M059J (cell line): ENCODE results near the gene TDRD6. TPM values are rescaled to one million over a fixed set of nuclear protein-coding genes. Genes with fewer than 3 reads are reported as not detected.

Source experiments
- DNase-seq: peaks from one replicate; pipeline ENCODE4 v3.0.0-alpha.2; 2012; ENCODE audit warnings: low read depth
- total RNA-seq: library from RNA; depleted of rRNA; stranded (reverse); fragments of >200 nt; shearing (Covaris generic); gene quantifications from 2 replicates; pipeline ENCODE4 v1.2.3, GENCODE V29; 2014

The TDRD6 gene
- total RNA-seq, 1 experiment from 2014 or later, result 0.02 TPM

GRCh38 chr6:46688117-46688965 lies 656 bp downstream of the TDRD6 start:
- DNase-seq, result no peak

- DNase-seq, result no peak
Observed at GRCh38 chr6:46688966-46689335, 1.3 kb downstream of the TDRD6 start.

GRCh38 chr6:46689657-46690056 lies 2.0 kb downstream of the TDRD6 start:
- no peak for DNase-seq

- no peak for DNase-seq
Observed at GRCh38 chr6:46690141-46690755, 2.6 kb downstream of the TDRD6 start.

GRCh38 chr6:46690911-46691451 lies 3.3 kb downstream of the TDRD6 start:
- no peak for DNase-seq

- DNase-seq, result no peak
Observed at GRCh38 chr6:46699970-46700369, 12.3 kb downstream of the TDRD6 start.

GRCh38 chr6:46704562-46704961 lies 16.9 kb downstream of the TDRD6 start:
- peak; percentile 68 for DNase-seq

- peak; percentile 20 for DNase-seq
Observed at GRCh38 chr6:46706464-46706863, 18.8 kb downstream of the TDRD6 start.

- no peak for DNase-seq
Observed at GRCh38 chr6:46711491-46711890, 23.8 kb downstream of the TDRD6 start.

GRCh38 chr6:46715141-46715540 lies 27.5 kb downstream of the TDRD6 start:
- DNase-seq, result peak; percentile 61

GRCh38 chr6:46719099-46719498 lies 31.4 kb downstream of the TDRD6 start:
- peak; percentile 91 for DNase-seq

- DNase-seq, result no peak
Observed at GRCh38 chr6:46720401-46720800, 32.7 kb downstream of the TDRD6 start.

- no peak for DNase-seq
Observed at GRCh38 chr6:46729787-46730326, 42.2 kb downstream of the TDRD6 start.

- no peak for DNase-seq
Observed at GRCh38 chr6:46730921-46731461, 43.3 kb downstream of the TDRD6 start.

- DNase-seq, result peak; percentile 36
Observed at GRCh38 chr6:46733341-46733801, 45.7 kb downstream of the TDRD6 start.

GRCh38 chr6:46734867-46735719 lies 47.4 kb downstream of the TDRD6 start, which contains the start of gene PLA2G7:
TSS of gene PLA2G7 (minus strand) at chr6:46735375. CDS start at chr6:46722891, 12,484 bp downstream.
- DNase-seq, result peak; percentile 54

- peak; percentile 15 for DNase-seq
Observed at GRCh38 chr6:46735720-46736031, 48.0 kb downstream of the TDRD6 start.

GRCh38 chr6:46736906-46737305 lies 49.2 kb downstream of the TDRD6 start:
- no peak for DNase-seq

- DNase-seq, result no peak
Observed at GRCh38 chr6:46741482-46741881, 53.8 kb downstream of the TDRD6 start.

- no peak for DNase-seq
Observed at GRCh38 chr6:46741910-46742309, 54.2 kb downstream of the TDRD6 start.

- no peak for DNase-seq
Observed at GRCh38 chr6:46743425-46744158, 55.9 kb downstream of the TDRD6 start.
